CD1c-positive myeloid dendritic cell (primary cell): ENCODE data around the gene ZNF335.
"Not testable (repeated sequence)": the region's sequence is repeated elsewhere in the genome, so short reads cannot be mapped to it uniquely, and the experiment has no call there.

Source experiments
- DNase-seq: peaks from one replicate; pipeline ENCODE4 v3.0.0-alpha.2; 2016; ENCODE audit errors: extremely low spot score

The ZNF335 gene

GRCh38 chr20:45910670-45911485 is 61.1 kb downstream of the ZNF335 start:
- DNase-seq = peak; percentile 98

- peak; percentile 70 for DNase-seq
Observed at GRCh38 chr20:45909817-45910669, 62.0 kb downstream of the ZNF335 start.

- no peak for DNase-seq
Observed at GRCh38 chr20:45909336-45909808, 62.6 kb downstream of the ZNF335 start.

- no peak for DNase-seq
Observed at GRCh38 chr20:45908084-45908483, 63.9 kb downstream of the ZNF335 start.

GRCh38 chr20:45907219-45907948 is 64.6 kb downstream of the ZNF335 start:
- DNase-seq = no peak

GRCh38 chr20:45905505-45906079 is 66.4 kb downstream of the ZNF335 start:
- DNase-seq = no peak

GRCh38 chr20:45904583-45905504 is 67.2 kb downstream of the ZNF335 start:
- no peak for DNase-seq

GRCh38 chr20:45902199-45902701 is 69.8 kb downstream of the ZNF335 start:
- DNase-seq = no peak

GRCh38 chr20:45901332-45901731 is 70.7 kb downstream of the ZNF335 start:
- DNase-seq = not testable (repeated sequence)

GRCh38 chr20:45899046-45899835 is 72.8 kb downstream of the ZNF335 start:
- DNase-seq = no peak
